Measurements from ENCODE around the gene OTULINL.

The OTULINL gene

DNA sequence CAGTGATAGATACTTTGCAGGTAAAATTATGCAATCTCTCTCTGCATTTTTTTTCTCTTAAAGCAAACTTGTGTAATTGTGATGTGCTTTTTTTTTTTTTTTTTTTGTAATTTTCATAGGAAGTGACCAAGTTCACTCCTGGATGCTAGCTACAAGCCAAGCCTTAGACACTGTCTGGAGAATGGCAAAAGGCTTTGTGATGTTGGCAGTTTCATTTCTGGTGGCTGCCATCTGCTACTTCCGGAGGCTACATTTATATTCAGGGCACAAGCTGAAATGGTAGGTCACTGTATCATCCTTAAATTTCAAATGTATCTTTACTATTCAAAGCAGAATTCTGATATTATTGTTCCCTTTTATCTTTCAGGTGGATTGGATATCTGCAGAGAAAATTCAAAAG, 19.3 kb downstream of the OTULINL start:
- no peak overlapping the region for H3K4me3 ChIP-seq (ENCODE audit: low read length)
- TF ChIP-seq ZNF274 (IDR thresholded peaks at IDR 0.05; ENCODE audit: low read depth, low read length), result no peak

DNA sequence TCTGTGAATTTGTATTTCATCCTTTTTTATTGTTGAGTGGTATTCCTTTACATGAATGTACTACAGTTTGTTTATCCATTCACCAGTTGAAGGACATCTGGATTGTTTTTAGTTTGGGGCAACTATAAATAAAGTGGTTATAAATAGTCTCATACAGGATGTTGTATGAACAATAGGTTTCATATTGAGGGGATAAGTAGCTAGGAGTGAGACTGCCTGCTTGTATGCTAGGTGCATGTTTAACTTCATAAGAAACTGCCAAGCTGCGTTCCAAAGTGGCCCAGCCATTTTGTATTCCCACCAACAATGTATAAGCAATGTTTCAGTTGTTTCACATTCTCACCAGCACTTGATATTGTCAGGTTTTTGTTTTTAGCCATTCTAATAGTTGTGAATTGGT, 21.5 kb downstream of the OTULINL start:
- H3K4me3 ChIP-seq (ENCODE audit: low read length), result no peak overlapping the region
- TF ChIP-seq ZNF274 (IDR thresholded peaks at IDR 0.05; ENCODE audit: low read depth, low read length), result no peak

DNA sequence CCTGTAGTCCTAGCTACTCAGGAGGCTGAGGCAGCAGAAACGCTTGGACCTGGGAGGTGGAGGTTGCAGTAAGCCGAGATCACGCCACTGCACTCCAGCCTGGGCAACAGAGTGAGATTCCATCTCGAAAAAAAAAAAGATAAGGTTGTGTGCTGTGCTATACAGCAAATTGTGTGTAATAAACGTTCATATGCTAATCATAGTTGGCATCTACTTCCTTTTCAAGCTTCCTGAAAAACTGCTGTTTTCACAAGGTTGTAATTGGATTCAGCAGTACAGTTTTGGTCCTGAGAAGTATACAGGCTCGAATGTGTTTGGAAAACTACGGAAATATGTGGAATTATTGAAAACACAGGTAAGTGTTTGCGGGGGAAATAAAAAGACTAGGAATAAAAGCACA, 25.5 kb downstream of the OTULINL start:
- no peak overlapping the region for H3K4me3 ChIP-seq (ENCODE audit: low read length)
- TF ChIP-seq ZNF274 (IDR thresholded peaks at IDR 0.05; ENCODE audit: low read depth, low read length), result no peak

DNA sequence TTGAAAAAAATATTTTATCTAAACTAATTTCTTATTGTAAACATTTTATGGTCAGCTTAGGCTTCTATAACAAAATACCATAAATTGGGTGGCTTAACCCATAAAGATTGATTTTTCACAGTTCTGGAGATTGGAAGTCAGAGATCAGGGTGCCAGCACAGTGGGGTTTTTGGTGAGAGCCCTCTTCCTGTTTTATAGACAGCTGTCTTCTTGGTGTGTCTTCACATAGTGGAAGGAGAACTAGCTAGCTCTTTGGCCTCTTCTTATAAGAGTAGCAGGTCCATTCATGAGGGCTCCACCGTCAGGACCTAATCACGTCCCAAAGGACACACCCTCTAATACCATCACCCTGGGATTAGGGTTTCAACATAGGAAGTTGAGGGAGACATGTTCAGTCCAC, 26.6 kb downstream of the OTULINL start:
- TF ChIP-seq ZNF274 (IDR thresholded peaks at IDR 0.05; ENCODE audit: low read depth, low read length), result no peak

DNA sequence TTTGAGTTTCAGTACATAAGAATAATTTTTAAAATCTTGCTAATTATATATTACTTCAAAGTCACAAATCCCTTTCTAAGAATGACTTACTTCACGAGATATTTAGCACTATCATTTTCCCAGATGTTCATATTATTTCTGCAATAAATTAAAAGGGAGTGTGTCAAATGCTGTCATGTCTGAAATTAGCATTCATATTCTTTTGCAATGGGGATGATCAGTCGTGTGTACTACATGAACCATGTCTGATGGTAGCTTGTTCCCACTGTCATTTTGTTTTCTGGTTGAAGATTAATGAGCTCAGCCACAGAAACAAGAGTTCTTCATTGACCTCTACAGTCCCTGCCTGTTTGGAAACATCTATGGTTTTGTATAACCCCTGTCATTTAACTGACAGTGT, 30.1 kb downstream of the OTULINL start:
- no peak for TF ChIP-seq ZNF274 (IDR thresholded peaks at IDR 0.05; ENCODE audit: low read depth, low read length)
- H3K4me3 ChIP-seq (ENCODE audit: low read length), result no peak overlapping the region

More for the DNA sequence above, 26.6 kb downstream of the OTULINL start:
- H3K4me3 ChIP-seq (ENCODE audit: low read length), result no peak overlapping the region

DNA sequence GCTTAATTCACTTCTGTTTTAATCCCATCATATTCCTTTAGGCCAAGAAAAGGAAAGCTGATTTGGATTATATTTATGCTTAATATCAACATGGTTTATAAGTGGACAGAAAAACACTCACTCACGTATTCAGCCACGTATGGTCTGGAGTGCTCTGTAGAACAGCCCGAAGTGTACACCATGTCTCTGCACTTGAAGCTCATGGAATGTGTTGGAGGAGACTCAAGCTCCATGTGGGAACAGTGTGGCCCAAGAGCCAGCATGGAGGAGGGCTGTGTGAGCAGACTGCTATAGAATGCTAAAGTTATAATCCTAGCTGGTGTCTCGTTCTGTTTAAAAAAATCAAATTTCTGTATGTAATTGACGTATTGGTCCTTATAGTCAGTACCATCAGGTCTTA, 32.9 kb downstream of the OTULINL start:
- no peak overlapping the region for H3K4me3 ChIP-seq (ENCODE audit: low read length)
- TF ChIP-seq ZNF274 (IDR thresholded peaks at IDR 0.05; ENCODE audit: low read depth, low read length), result no peak

DNA sequence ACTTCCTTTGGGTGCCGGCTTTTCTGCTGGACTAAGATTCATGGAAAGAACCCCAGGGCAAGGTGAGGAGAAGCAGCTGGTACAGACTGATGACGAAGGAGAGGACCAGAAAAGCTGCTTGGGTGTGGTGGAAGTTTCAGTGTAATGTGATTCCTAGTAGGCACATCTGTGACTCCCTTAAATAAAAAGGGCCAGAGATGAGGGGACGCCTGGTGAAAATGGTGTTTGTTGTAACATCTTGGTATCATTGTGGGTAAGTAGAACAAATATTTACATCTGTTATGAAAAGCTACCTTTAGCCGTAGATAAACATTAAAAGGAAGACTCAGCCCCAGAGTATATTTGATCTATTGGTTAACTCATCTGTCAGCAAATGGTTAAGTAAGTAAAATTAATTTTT, 33.8 kb downstream of the OTULINL start:
- no peak overlapping the region for H3K4me3 ChIP-seq (ENCODE audit: low read length)
- TF ChIP-seq ZNF274 (IDR thresholded peaks at IDR 0.05; ENCODE audit: low read depth, low read length), result no peak

DNA sequence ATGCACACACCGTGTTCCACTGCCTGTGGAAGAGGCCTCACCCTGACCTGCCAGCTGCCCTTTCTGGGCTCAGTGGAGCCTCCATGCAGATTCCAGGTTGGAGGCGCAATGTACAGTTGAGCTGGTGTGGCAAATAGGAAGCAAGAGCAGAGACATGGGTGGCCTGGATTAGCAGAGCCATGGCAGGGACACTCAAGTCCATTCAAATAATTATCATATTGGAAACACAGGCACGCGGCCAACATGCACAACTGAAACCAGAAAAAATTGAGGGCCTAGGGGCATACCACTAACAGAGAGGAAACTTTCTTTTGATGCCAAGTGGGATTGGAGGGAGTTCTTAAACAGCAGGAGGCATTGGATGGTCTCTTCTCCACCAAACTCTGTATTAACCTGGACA, 35.8 kb downstream of the OTULINL start:
- no peak overlapping the region for H3K4me3 ChIP-seq (ENCODE audit: low read length)
- no peak for TF ChIP-seq ZNF274 (IDR thresholded peaks at IDR 0.05; ENCODE audit: low read depth, low read length)

DNA sequence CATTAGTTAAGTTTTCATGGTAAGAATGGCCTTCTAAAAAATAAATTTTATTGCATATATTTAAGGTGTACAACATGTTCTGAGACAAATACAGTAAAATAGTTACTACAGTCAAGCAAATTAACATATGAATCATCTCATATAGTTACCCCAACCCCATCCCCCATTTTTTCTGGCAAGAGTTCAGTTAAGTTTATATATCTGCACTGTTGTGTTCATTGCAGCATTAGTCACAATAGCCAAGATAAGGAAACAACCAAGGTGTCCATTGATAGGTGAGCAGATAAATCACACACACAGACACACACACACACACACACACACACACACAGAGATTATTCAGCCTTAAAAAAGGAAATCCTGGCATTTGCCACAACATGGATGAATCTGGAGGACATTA, 45.7 kb downstream of the OTULINL start:
- TF ChIP-seq ZNF274 (IDR thresholded peaks at IDR 0.05; ENCODE audit: low read depth, low read length), result no peak
- H3K4me3 ChIP-seq (ENCODE audit: low read length), result no peak overlapping the region

DNA sequence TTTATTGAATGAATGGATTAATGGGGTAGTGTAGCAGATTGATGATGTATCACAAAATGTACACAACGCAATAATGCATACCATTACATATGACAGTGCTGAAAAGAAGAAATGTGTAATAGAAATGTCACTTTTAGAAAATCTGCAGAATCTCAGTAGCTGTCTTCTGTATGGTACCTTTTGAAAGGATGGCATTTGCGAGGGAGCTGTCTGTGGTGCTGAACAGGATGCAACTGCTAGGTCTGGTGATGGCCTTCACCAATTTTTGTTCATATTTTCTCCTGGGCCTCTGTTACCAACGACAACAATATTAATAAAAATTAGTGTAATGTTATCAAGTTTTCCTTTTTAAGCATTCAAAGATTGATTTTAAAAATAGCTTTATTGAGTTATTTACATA, 46.8 kb downstream of the OTULINL start:
- no peak for TF ChIP-seq ZNF274 (IDR thresholded peaks at IDR 0.05; ENCODE audit: low read depth, low read length)
- no peak overlapping the region for H3K4me3 ChIP-seq (ENCODE audit: low read length)

DNA sequence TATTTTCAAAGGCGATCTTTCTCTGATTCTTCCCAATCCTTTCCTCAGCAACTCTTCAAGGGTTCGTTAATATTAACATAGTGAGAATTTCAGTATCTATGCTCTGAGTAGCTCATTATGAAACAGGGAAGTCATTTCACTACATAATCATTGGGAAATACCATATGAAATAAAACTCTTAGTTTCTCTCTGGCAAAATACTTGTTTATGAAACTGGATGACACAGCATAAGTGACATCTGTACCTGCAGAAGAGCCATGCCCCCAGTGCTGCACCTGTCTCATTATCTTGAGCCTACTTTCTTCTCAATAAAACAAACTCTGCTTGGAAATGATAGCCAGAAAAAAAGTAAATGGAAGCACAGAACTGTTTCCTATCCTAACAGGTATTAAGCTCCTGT, 49.1 kb downstream of the OTULINL start:
- H3K4me3 ChIP-seq (ENCODE audit: low read length), result no peak overlapping the region
- no peak for TF ChIP-seq ZNF274 (IDR thresholded peaks at IDR 0.05; ENCODE audit: low read depth, low read length)

DNA sequence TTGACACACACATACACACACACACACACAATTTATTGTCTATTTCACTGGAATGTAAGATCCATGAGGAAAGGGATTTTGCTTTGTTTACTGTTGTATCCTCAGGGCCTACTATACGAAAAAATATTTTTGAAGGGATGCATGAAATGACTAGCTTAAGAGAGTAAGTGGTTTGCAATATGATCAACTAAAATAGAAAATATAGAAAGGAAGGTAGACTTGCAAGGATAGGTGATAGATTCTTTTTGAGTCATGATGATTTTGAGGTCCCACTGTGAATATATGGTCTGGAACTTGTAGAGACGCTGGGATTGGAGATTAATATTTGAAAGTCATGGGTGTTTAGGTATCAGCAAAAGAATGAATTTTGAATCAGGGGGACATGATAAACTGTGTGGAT, 54.1 kb downstream of the OTULINL start:
- no peak for TF ChIP-seq ZNF274 (IDR thresholded peaks at IDR 0.05; ENCODE audit: low read depth, low read length)
- H3K4me3 ChIP-seq (ENCODE audit: low read length), result no peak overlapping the region

DNA sequence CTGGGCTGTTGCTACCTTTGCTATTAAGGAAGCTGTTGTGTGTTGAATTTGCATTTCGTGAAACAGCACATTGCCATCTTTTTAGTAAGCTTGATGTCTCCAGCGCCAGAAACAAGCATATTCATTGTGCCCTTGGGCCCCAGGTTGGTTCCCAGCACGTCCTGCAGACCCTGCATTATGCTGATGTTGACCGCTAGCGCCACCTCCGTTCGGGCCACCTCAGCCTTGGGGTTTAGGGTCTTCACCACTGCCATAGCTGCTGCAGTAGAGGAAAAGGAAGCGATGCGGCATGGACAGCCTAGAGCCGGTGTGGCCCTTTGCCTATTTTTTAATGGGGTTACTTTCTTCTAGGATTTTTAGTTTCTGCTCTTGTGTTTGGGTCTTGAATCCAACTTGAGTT, 59.2 kb downstream of the OTULINL start:
- H3K4me3 ChIP-seq (ENCODE audit: low read length), result no peak overlapping the region
- TF ChIP-seq ZNF274 (IDR thresholded peaks at IDR 0.05; ENCODE audit: low read depth, low read length), result no peak

DNA sequence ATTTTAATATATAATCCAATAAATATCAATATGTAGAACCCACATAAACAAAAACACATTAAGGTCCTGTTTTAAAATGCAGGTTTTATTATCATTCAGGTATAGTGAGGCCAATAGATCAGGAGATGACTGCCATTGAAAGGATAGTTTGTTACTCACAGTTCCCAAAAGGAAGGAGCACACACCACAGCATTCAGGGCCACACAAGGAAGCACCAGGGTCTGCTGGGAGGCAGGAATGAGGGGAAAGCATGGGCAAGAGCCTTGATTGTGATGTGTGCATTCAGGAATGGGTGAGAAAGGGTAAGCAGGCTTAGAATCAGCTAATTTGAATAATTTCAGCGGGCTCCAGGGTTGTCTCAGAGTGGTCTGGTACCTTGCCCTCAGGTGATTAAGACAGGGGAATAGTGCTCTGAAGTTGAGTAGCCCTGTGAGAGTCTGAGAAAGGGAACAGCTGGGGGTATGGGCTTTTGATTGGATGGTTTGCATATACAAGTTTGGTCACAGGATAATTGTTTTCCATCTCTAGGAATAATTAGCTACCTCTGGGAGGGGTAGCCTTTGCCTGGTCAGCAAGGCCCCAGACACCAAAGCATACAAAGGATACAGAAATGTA, 63.1 kb downstream of the OTULINL start:
- TF ChIP-seq ZNF274 (IDR thresholded peaks at IDR 0.05; ENCODE audit: low read depth, low read length), result no peak
- H3K4me3 ChIP-seq (ENCODE audit: low read length), result no peak overlapping the region

DNA sequence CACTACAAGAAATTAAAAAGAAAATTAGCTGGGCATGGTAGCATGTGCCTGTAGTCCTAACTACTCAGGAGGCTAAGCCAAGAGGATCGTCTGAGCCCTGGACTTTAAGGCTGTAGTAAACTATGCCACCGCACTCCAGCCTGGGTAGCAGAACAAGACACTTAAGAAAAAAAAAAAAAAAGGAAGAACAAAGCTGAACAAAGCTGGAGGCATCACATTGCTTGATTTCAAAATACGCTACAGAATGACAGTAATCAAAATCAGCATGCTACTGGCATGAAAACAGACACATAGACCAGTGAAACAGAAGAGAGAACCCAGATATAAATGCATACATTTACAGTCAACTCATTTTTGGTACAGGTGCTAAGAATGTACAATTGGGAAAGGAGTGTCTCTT, 68.5 kb downstream of the OTULINL start:
- H3K4me3 ChIP-seq (ENCODE audit: low read length), result no peak overlapping the region
- no peak for TF ChIP-seq ZNF274 (IDR thresholded peaks at IDR 0.05; ENCODE audit: low read depth, low read length)

DNA sequence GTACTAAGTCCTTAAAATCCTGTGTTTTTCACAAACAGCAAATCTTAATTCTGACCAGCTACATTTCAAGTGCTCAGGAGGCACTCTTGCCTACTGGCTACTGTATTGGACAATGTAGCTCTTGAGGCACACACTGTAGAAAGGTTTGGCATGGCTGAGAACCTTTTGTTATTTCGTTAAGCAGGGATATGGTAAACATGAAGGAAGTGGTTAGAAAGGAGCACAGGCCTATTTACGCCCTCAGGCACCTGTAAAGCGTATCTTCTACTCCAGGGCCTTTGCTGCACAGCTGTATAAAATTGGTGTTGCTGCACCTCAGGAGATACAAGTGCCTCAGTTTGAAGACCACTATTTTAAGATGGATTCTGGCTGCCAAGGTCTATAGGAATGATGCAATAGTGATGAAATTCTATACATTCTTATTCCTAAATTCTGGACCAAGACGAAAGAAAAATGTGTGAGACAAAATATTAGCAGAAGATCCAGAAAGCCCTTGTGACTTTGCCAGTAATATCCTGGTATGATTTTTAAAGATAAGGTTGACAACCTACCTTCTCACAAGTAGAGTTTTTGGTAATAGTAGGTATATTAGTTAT, 73.7 kb downstream of the OTULINL start:
- no peak for TF ChIP-seq ZNF274 (IDR thresholded peaks at IDR 0.05; ENCODE audit: low read depth, low read length)
- no peak overlapping the region for H3K4me3 ChIP-seq (ENCODE audit: low read length)

All from GM08714 (cell line).